Lower leg skin (tissue), 3 donors: ENCODE results near the gene CELF2.

Experiments
- POLR2A ChIP-seq, 2 donors: fragments of 450-650 bp; IDR thresholded peaks; one replicate each; pipeline ENCODE4 v1.6.1; 2016 to 2017; ENCODE audit warnings: antibody characterized with exemption in 2 of 2, mild to moderate bottlenecking in 1 of 2, moderate library complexity in 1 of 2
- TF ChIP-seq, protein P1 (sequence below), 3 donors: fragments of 450-650 bp; IDR thresholded peaks; one replicate each; pipeline ENCODE4 v1.5.1; 2016; ENCODE audit warnings: antibody characterized with exemption in 3 of 3, mild to moderate bottlenecking in 3 of 3, moderate library complexity in 2 of 3

- TF ChIP-seq, protein P1, sequence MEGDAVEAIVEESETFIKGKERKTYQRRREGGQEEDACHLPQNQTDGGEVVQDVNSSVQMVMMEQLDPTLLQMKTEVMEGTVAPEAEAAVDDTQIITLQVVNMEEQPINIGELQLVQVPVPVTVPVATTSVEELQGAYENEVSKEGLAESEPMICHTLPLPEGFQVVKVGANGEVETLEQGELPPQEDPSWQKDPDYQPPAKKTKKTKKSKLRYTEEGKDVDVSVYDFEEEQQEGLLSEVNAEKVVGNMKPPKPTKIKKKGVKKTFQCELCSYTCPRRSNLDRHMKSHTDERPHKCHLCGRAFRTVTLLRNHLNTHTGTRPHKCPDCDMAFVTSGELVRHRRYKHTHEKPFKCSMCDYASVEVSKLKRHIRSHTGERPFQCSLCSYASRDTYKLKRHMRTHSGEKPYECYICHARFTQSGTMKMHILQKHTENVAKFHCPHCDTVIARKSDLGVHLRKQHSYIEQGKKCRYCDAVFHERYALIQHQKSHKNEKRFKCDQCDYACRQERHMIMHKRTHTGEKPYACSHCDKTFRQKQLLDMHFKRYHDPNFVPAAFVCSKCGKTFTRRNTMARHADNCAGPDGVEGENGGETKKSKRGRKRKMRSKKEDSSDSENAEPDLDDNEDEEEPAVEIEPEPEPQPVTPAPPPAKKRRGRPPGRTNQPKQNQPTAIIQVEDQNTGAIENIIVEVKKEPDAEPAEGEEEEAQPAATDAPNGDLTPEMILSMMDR (IDR thresholded peaks at IDR 0.05): no peak
- TF ChIP-seq POLR2A (IDR thresholded peaks at IDR 0.05): no peak
These were observed 318.3 kb downstream of the CELF2 start for GRCh38 chr10:11335881-11336430.
